ENCODE measurements around the gene CCR7. TPM values are rescaled to one million over a fixed set of nuclear protein-coding genes. Genes with fewer than 3 reads are reported as not detected.

CCR7 gene
- total and polyA plus RNA-seq, 7 experiments from 2014 or later = 153 to 2,301 (median 633) TPM

GRCh38 chr17:40538019-40538935 lies 27.0 kb downstream of the CCR7 start:
- no peaks in the 10 kb centered on the region for H3K27me3 ChIP-seq (ENCODE audit: control insufficient read depth in 2 of 2, insufficient read depth in 2 of 2, low read length in 2 of 2)
- peaks cover 0 to 18% (median 0%) of the 10 kb centered on the region in 5 donors for H3K36me3 Mint-ChIP-seq
- H3K27ac ChIP-seq (ENCODE audit: low read depth, low read length) = peak overlapping the region; percentile 39
- H3K4me3 Mint-ChIP-seq = peak overlapping the region in 2 of 10 donors; percentile 4 to 33
- H3K27ac Mint-ChIP-seq = peak overlapping the region in 8 of 9 donors; percentile 4 to 99 (median 94)
- DNase-seq (peak in 1 of 9 donors; percentile 7), ATAC-seq (no peak)
- H3K4me1 Mint-ChIP-seq = peaks cover 65 to 100% (median 94%) of the 10 kb centered on the region in 7 donors
- ChIA-PET CTCF (interaction anchor here (0.6 to 9.2 kb wide), 10 partner anchors 10 to 192 kb away, joined by 3 to 88 read pairs (median 6); partner anchors contain the start of gene TOP2A), POLR2A (interaction anchor here (0.6 to 45.4 kb wide), 11 partner anchors 9 to 217 kb away, joined by 3 to 2132 read pairs (median 4); partner anchors contain the start of gene CCR7)
- H3K9me3 ChIP-seq (ENCODE audit: control insufficient read depth in 2 of 3, low read length in 3 of 3) = no peaks in the 10 kb centered on the region
- no peaks in the 10 kb centered on the region for H3K36me3 ChIP-seq (ENCODE audit: control insufficient read depth in 2 of 3, insufficient read depth in 3 of 3, low read length in 3 of 3)
- no peak overlapping the region for H3K4me3 ChIP-seq (ENCODE audit: low read length)
- intact Hi-C loops (cut with micrococcal nuclease) = no loop called here
- H3K9me3 Mint-ChIP-seq = peaks cover 0 to 5% (median 0%) of the 10 kb centered on the region in 11 donors
- H3K4me1 ChIP-seq (ENCODE audit: control insufficient read depth in 2 of 2, insufficient read depth in 2 of 2, low read length in 2 of 2) = peaks cover 68 to 81% of the 10 kb centered on the region in 2 donors
- peaks cover 0 to 3% (median 0%) of the 10 kb centered on the region in 5 donors for H3K27me3 Mint-ChIP-seq

DNA sequence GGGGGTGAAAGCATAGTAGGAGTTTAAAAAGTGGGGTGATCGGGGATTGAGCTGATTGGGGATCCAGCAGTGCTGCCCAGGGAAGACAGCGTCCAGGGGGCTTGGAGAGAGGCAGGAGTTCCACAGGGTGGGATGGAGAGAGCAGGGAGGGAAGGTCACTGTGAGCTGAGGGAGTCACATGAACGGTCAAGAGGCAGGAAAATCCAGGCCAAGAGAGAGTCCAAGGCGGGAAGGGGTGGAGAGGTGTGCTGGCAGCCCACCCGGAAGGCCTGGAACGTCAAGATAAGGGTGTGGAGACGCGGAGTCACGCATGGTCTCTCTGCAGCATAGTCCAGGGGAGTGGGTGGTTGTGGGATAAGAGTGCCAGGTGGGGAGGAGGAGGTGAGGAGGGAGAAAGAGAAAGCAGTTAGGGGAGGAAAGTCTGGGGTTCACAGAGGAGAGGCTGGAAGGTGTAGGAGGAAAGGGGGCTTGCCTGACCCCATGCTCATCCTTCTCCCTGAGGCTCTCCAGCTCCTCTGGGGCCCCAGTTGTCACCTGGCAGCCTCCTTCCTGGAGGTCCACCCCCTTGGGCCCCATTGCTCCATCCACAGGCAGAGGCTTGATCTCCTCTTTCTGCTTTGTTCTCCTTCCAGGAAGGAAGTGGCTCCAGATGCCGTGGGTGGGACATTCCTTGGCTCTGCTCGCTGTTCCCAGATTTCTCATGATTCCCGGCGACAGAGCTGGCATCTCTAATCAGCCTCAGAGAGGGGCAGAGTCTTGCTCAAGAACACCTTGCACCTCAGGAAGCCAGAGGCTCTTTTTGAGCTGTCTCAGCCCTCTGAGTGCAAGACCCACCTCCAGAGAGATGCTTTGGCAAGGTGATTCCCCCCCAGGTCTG lies 28.7 kb downstream of the CCR7 start:
- DNase-seq (peak in 1 of 9 donors; percentile 7), ATAC-seq (no peak)
- peaks cover 0 to 3% (median 0%) of the 10 kb centered on the region in 5 donors for H3K27me3 Mint-ChIP-seq
- Histone ChIP-seq H3K4me3 (ENCODE audit: low read length) (no peak overlapping the region), H3K27ac (ENCODE audit: low read depth, low read length) (no peak overlapping the region), H3K36me3 (ENCODE audit: control insufficient read depth in 2 of 3, insufficient read depth in 3 of 3, low read length in 3 of 3) (no peaks in the 10 kb centered on the region), H3K9me3 (ENCODE audit: control insufficient read depth in 2 of 3, low read length in 3 of 3) (no peaks in the 10 kb centered on the region), H3K27me3 (ENCODE audit: control insufficient read depth in 2 of 2, insufficient read depth in 2 of 2, low read length in 2 of 2) (no peaks in the 10 kb centered on the region), H3K4me1 (ENCODE audit: control insufficient read depth in 2 of 2, insufficient read depth in 2 of 2, low read length in 2 of 2) (peaks cover 68 to 81% of the 10 kb centered on the region in 2 donors)
- peak overlapping the region in 6 of 10 donors; percentile 8 to 43 (median 23) for H3K4me3 Mint-ChIP-seq
- H3K36me3 Mint-ChIP-seq = peaks cover 0 to 20% (median 0%) of the 10 kb centered on the region in 5 donors
- ChIA-PET CTCF (interaction anchor here (0.6 to 9.2 kb wide), 11 partner anchors 11 to 194 kb away, joined by 3 to 88 read pairs (median 5); partner anchors contain the start of genes IGFBP4 and TOP2A), POLR2A (interaction anchor here (0.7 to 45.4 kb wide), 6 partner anchors 27 to 1153 kb away, joined by 3 to 2132 read pairs (median 22); partner anchors contain the start of genes CCR7 and EIF1)
- H3K27ac Mint-ChIP-seq = peak overlapping the region; percentile 77 to 99 (median 96)
- intact Hi-C loops (cut with micrococcal nuclease) = no loop called here
- peaks cover 64 to 100% (median 94%) of the 10 kb centered on the region in 7 donors for H3K4me1 Mint-ChIP-seq
- peaks cover 0 to 6% (median 0%) of the 10 kb centered on the region in 11 donors for H3K9me3 Mint-ChIP-seq

GRCh38 chr17:40535924-40536294 lies 29.4 kb downstream of the CCR7 start:
- DNase-seq (no peak), ATAC-seq (no peak)
- no peaks in the 10 kb centered on the region for H3K9me3 ChIP-seq (ENCODE audit: control insufficient read depth in 2 of 3, low read length in 3 of 3)
- no peaks in the 10 kb centered on the region for H3K27me3 ChIP-seq (ENCODE audit: control insufficient read depth in 2 of 2, insufficient read depth in 2 of 2, low read length in 2 of 2)
- ChIA-PET CTCF (interaction anchor here (0.6 to 9.2 kb wide), 10 partner anchors 12 to 134 kb away, joined by 3 to 88 read pairs (median 14); partner anchors contain the start of genes IGFBP4 and TOP2A), POLR2A (interaction anchor here (1.1 to 45.4 kb wide), 3 partner anchors 27 to 82 kb away, joined by 3 to 1524 read pairs (median 39); partner anchors contain the start of gene CCR7)
- H3K27me3 Mint-ChIP-seq = peaks cover 0 to 3% (median 0%) of the 10 kb centered on the region in 5 donors
- no peak overlapping the region for H3K27ac ChIP-seq (ENCODE audit: low read depth, low read length)
- H3K36me3 Mint-ChIP-seq = peaks cover 0 to 23% (median 0%) of the 10 kb centered on the region in 5 donors
- intact Hi-C loops (cut with micrococcal nuclease) = no loop called here
- peak overlapping the region; percentile 77 to 99 (median 96) for H3K27ac Mint-ChIP-seq
- H3K4me3 ChIP-seq (ENCODE audit: low read length) = no peak overlapping the region
- peaks cover 63 to 100% (median 94%) of the 10 kb centered on the region in 7 donors for H3K4me1 Mint-ChIP-seq
- peaks cover 68 to 81% of the 10 kb centered on the region in 2 donors for H3K4me1 ChIP-seq (ENCODE audit: control insufficient read depth in 2 of 2, insufficient read depth in 2 of 2, low read length in 2 of 2)
- peak overlapping the region in 4 of 10 donors; percentile 5 to 32 (median 22) for H3K4me3 Mint-ChIP-seq
- H3K36me3 ChIP-seq (ENCODE audit: control insufficient read depth in 2 of 3, insufficient read depth in 3 of 3, low read length in 3 of 3) = no peaks in the 10 kb centered on the region
- H3K9me3 Mint-ChIP-seq = peaks cover 0 to 6% (median 0%) of the 10 kb centered on the region in 11 donors

DNA sequence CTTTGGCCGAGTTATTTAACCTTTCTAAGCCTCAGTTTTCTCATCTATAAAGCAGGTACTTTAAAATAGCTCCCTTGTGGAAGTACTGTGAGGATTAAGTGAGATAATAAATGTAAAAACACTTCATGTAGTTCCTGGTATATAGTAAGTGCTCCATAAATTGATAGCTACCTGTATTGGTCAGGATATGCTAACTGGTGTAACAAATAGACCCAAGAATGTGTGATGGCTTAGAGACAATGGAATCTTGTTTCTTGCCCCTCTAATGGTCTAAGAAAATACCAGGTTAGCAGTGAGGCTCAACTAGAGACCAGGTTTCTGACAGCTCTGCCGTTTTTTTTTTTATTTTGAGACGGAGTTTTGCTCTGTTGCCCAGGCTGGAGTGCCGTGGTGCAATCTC lies 29.8 kb downstream of the CCR7 start:
- no peaks in the 10 kb centered on the region for H3K36me3 ChIP-seq (ENCODE audit: control insufficient read depth in 2 of 3, insufficient read depth in 3 of 3, low read length in 3 of 3)
- H3K4me1 ChIP-seq (ENCODE audit: control insufficient read depth in 2 of 2, insufficient read depth in 2 of 2, low read length in 2 of 2) = peaks cover 68 to 81% of the 10 kb centered on the region in 2 donors
- Mint-ChIP-seq H3K9me3 (peaks cover 0 to 8% (median 0%) of the 10 kb centered on the region in 11 donors), H3K4me3 (no peak overlapping the region), H3K27ac (peak overlapping the region; percentile 77 to 99 (median 97)), H3K4me1 (peaks cover 63 to 100% (median 94%) of the 10 kb centered on the region in 7 donors), H3K36me3 (peaks cover 0 to 25% (median 0%) of the 10 kb centered on the region in 5 donors), H3K27me3 (peaks cover 0 to 3% (median 0%) of the 10 kb centered on the region in 5 donors)
- no peaks in the 10 kb centered on the region for H3K9me3 ChIP-seq (ENCODE audit: control insufficient read depth in 2 of 3, low read length in 3 of 3)
- no peak overlapping the region for H3K4me3 ChIP-seq (ENCODE audit: low read length)
- ChIA-PET CTCF (interaction anchor here (0.6 to 9.2 kb wide), 16 partner anchors 13 to 173 kb away, joined by 3 to 88 read pairs (median 6); partner anchors contain the start of genes IGFBP4 and TOP2A), POLR2A (interaction anchor here (1.1 to 45.4 kb wide), 5 partner anchors 10 to 133 kb away, joined by 3 to 1524 read pairs (median 4); partner anchors contain the start of gene CCR7)
- H3K27me3 ChIP-seq (ENCODE audit: control insufficient read depth in 2 of 2, insufficient read depth in 2 of 2, low read length in 2 of 2) = no peaks in the 10 kb centered on the region
- ATAC-seq = no peak
- intact Hi-C loops (cut with micrococcal nuclease) = no loop called here
- no peak for DNase-seq
- H3K27ac ChIP-seq (ENCODE audit: low read depth, low read length) = no peak overlapping the region

- H3K4me1 ChIP-seq (ENCODE audit: control insufficient read depth in 2 of 2, insufficient read depth in 2 of 2, low read length in 2 of 2) = peaks cover 67 to 76% of the 10 kb centered on the region in 2 donors
- Mint-ChIP-seq H3K4me1 (peaks cover 59 to 100% (median 90%) of the 10 kb centered on the region in 7 donors), H3K27ac (peak overlapping the region; percentile 92 to 99 (median 97)), H3K36me3 (peaks cover 0 to 26% (median 0%) of the 10 kb centered on the region in 5 donors), H3K4me3 (peak overlapping the region in 2 of 10 donors; percentile 64 to 74), H3K27me3 (peaks cover 0 to 3% (median 0%) of the 10 kb centered on the region in 5 donors), H3K9me3 (peaks cover 0 to 8% (median 0%) of the 10 kb centered on the region in 11 donors)
- no peaks in the 10 kb centered on the region for H3K27me3 ChIP-seq (ENCODE audit: control insufficient read depth in 2 of 2, insufficient read depth in 2 of 2, low read length in 2 of 2)
- intact Hi-C loops (cut with micrococcal nuclease) = no loop called here
- ATAC-seq = no peak
- peak in 1 of 9 donors; percentile 21 for DNase-seq
- no peaks in the 10 kb centered on the region for H3K36me3 ChIP-seq (ENCODE audit: control insufficient read depth in 2 of 3, insufficient read depth in 3 of 3, low read length in 3 of 3)
- ChIA-PET CTCF (interaction anchor here (0.6 to 9.2 kb wide), 29 partner anchors 8 to 233 kb away, joined by 3 to 88 read pairs (median 7); partner anchors contain the start of genes IGFBP4 and TOP2A), POLR2A (interaction anchor here (0.9 to 45.4 kb wide), 15 partner anchors 9 to 212 kb away, joined by 3 to 1524 read pairs (median 6); partner anchors contain the start of genes CCR7 and TOP2A)
- no peak overlapping the region for H3K4me3 ChIP-seq (ENCODE audit: low read length)
- no peaks in the 10 kb centered on the region for H3K9me3 ChIP-seq (ENCODE audit: control insufficient read depth in 2 of 3, low read length in 3 of 3)
- H3K27ac ChIP-seq (ENCODE audit: low read depth, low read length) = peak overlapping the region; percentile 71
These were observed 30.7 kb downstream of the CCR7 start for GRCh38 chr17:40534371-40535189.
